Heart left ventricle (tissue), 16 donors: ENCODE measurements around the gene SLC6A13. TPM values are rescaled to one million over a fixed set of nuclear protein-coding genes. Genes with fewer than 3 reads are reported as not detected.

ENCODE experiments used
- ATAC-seq, 4 donors: fragments of 200-7000 bp; cut with Tn5 transposase; one replicate each; pipeline ENCODE4 v1.9.1; 2020 to 2022; ENCODE audit warnings: moderate library complexity in 4 of 4, mild to moderate bottlenecking in 3 of 4, moderate number of reproducible peaks in 1 of 4
- DNase-seq, 5 donors: peaks; one replicate each; pipeline ENCODE4 v3.0.0-alpha.2; 2020
- H3K27ac ChIP-seq, 12 donors: fragments of 200-600 bp; sonication (generic) in 4 of 12; one replicate each; pipeline versions ENCODE4 v1.5.0 to v1.8.0; 2016 to 2022; ENCODE audit warnings: mild to moderate bottlenecking in 2 of 12
- H3K27me3 ChIP-seq, 9 donors: fragments of 200-600 bp; sonication (generic) in 2 of 9; one replicate each; pipeline versions ENCODE4 v1.5.1 to v1.8.0; 2016 to 2022; ENCODE audit warnings: mild to moderate bottlenecking in 3 of 9
- H3K36me3 ChIP-seq, 9 donors: fragments of 200-600 bp; sonication (generic) in 2 of 9; one replicate each; pipeline versions ENCODE4 v1.5.0 to v1.8.0; 2018 to 2022; ENCODE audit warnings: mild to moderate bottlenecking in 2 of 9
- H3K4me1 ChIP-seq, 12 donors: fragments of 200-600 bp; sonication (generic) in 4 of 12; one replicate each; pipeline versions ENCODE4 v1.5.0 to v1.8.0; 2016 to 2022; ENCODE audit warnings: mild to moderate bottlenecking in 3 of 12
- H3K4me3 ChIP-seq, 12 donors: fragments of 200-600 bp; sonication (generic) in 4 of 12; one replicate each; pipeline versions ENCODE4 v1.5.0 to v1.8.0; 2017 to 2022; ENCODE audit warnings: mild to moderate bottlenecking in 9 of 12, moderate library complexity in 4 of 12
- H3K9me3 ChIP-seq, 12 donors: fragments of 200-600 bp; sonication (generic) in 4 of 12; one replicate each; pipeline versions ENCODE4 v1.5.0 to v1.8.0; 2016 to 2022; ENCODE audit warnings: mild to moderate bottlenecking in 1 of 12
- CTCF ChIP-seq, 12 donors: fragments of 200-600 bp; sonication (generic) in 4 of 12; IDR thresholded peaks; one replicate each; pipeline versions ENCODE4 v1.5.0 to v1.8.0; 2018 to 2022; ENCODE audit warnings: antibody characterized with exemption in 12 of 12, mild to moderate bottlenecking in 5 of 12
- POLR2A ChIP-seq, 2 donors: fragments of 450-650 bp; IDR thresholded peaks; one replicate each; pipeline ENCODE4 v1.6.1; 2017; ENCODE audit warnings: antibody characterized with exemption in 2 of 2, mild to moderate bottlenecking in 2 of 2, moderate library complexity in 2 of 2
- WGBS, 4 donors: extraction: QIAGEN DNeasy Blood & Tissue Kit in 2 of 4; methylation state at CpG; one replicate each; pipeline versions ENCODE4 v1.1.5 to v1.1.7; 2013 to 2018; 5-methylcytosine and 5-hydroxymethylcytosine counted together
- intact Hi-C, 10 donors: fragments of 100-400 bp; cut with DNase I; formaldehyde crosslinking; loops; one replicate each; pipeline versions ENCODE4 v1.11.1 to v1.14.2; 2022
- polyA plus RNA-seq, 2 donors: library from polyadenylated mRNA; stranded (reverse); fragments of 200-250 nt; gene quantifications; one replicate each; pipeline ENCODE4 v1.2.3, GENCODE V29; 2013
- total RNA-seq, 9 donors: library from RNA; depleted of rRNA in 2 of 9; stranded (reverse); fragments of >200 nt in 2 of 9; fragmentation: NEBNext Ultra II Directional in 3 of 9; extraction: Animal tissue kit (Norgen Biotek cat#: 25700) in 3 of 9; gene quantifications; one replicate each; pipeline versions ENCODE4 v1.1.0 to v1.2.4, GENCODE V29; 2016 to 2023
- donor health status: ischemic (EF 13 %, LVEDD 7.1; RV severe dilation, severe dysfunction).
- donor health status: healthy with polysubstance abuse.
- donor health status: DM: no; HTN: yes; CAD: no.
- donor health status: DM: no; HTN: no; CAD: no.
- donor health status: ischemic (EF 25% LVEDD 6.9; RV normal size, moderate dysfunction).
- donor health status: ischemic (EF 25% LVEDD 5.7; RV mildly dilated, moderate dysfunction).
- donor health status: healthy.
- donor health status: DM: yes; HTN: yes; CAD: no.
- donor health status: ischemic (EF 35%, LVEDD 5.7; RV mildly dilated, moderate dysfunction).
- donor health status: nonischemic (EF 11% LVEDD 7.7; RV severe dilation, severe dysfunction).
- donor health status: DM: yes; HTN: yes; CAD: no.
- donor health status: PGD.
- donor health status: ischemic (EF 29% LVEDD 5.4; RV normal size, mild dysfunction).
- donor health status: nonischemic (EF 23%, LVEDD 6.1; RV moderate dilation, normal function).

Gene SLC6A13
- total and polyA plus RNA-seq, 11 donors, result 0.79 to 4.6 (median 2.6) TPM

- no peak for TF ChIP-seq CTCF (IDR thresholded peaks at IDR 0.05)
- TF ChIP-seq POLR2A (IDR thresholded peaks at IDR 0.05), result no peak
- WGBS, 4 donors, result 34 to 54% (median 41%) methylated on average over 3 of the region's 3 CpGs
- Histone ChIP-seq H3K9me3 (no peaks in the 10 kb centered on the region), H3K4me3 (no peak overlapping the region), H3K4me1 (peaks cover 0 to 36% (median 2%) of the 10 kb centered on the region in 12 donors), H3K27me3 (no peaks in the 10 kb centered on the region), H3K27ac (no peak overlapping the region), H3K36me3 (no peaks in the 10 kb centered on the region)
- peak in 2 of 4 donors; percentile 5 to 40 for ATAC-seq
- intact Hi-C loops, result no loop called here
- no peak for DNase-seq
Observed at GRCh38 chr12:269191-269590, 6.6 kb upstream of the SLC6A13 start.

GRCh38 chr12:268483-268840, 5.8 kb upstream of the SLC6A13 start:
- H3K27me3 ChIP-seq, result no peaks in the 10 kb centered on the region
- DNase-seq (no peak), ATAC-seq (no peak)
- no peak for TF ChIP-seq CTCF (IDR thresholded peaks at IDR 0.05)
- TF ChIP-seq POLR2A (IDR thresholded peaks at IDR 0.05), result no peak
- H3K36me3 ChIP-seq, result no peaks in the 10 kb centered on the region
- intact Hi-C loops, result no loop called here
- H3K4me1 ChIP-seq, result peaks cover 0 to 36% (median 2%) of the 10 kb centered on the region in 12 donors
- H3K9me3 ChIP-seq, result no peaks in the 10 kb centered on the region
- H3K4me3 ChIP-seq, result no peak overlapping the region
- 45 to 55% (median 48%) methylated on average over 7 of the region's 7 CpGs for WGBS, 4 donors
- H3K27ac ChIP-seq, result no peak overlapping the region

- ATAC-seq, result peak in 2 of 4 donors; percentile 29 to 43
- Histone ChIP-seq H3K27ac (no peak overlapping the region), H3K36me3 (no peaks in the 10 kb centered on the region), H3K4me1 (peaks cover 0 to 30% (median 2%) of the 10 kb centered on the region in 12 donors), H3K27me3 (no peaks in the 10 kb centered on the region), H3K4me3 (no peak overlapping the region), H3K9me3 (no peaks in the 10 kb centered on the region)
- WGBS, 4 donors, result 44 to 48% (median 46%) methylated on average over 14 of the region's 14 CpGs
- no peak for DNase-seq
- intact Hi-C loops, result no loop called here
- TF ChIP-seq POLR2A (IDR thresholded peaks at IDR 0.05) (no peak), CTCF (IDR thresholded peaks at IDR 0.05) (no peak)
Observed at GRCh38 chr12:267581-268482, 5.2 kb upstream of the SLC6A13 start.

- TF ChIP-seq POLR2A (IDR thresholded peaks at IDR 0.05) (no peak), CTCF (IDR thresholded peaks at IDR 0.05) (no peak)
- H3K4me1 ChIP-seq, result peaks cover 0 to 24% (median 0%) of the 10 kb centered on the region in 12 donors
- H3K9me3 ChIP-seq, result no peaks in the 10 kb centered on the region
- no peak overlapping the region for H3K4me3 ChIP-seq
- peaks cover 0 to 4% (median 0%) of the 10 kb centered on the region in 9 donors for H3K27me3 ChIP-seq
- no peaks in the 10 kb centered on the region for H3K36me3 ChIP-seq
- intact Hi-C loops, result no loop called here
- ATAC-seq (no peak), DNase-seq (no peak)
- no peak overlapping the region for H3K27ac ChIP-seq
- 34 to 51% (median 40%) methylated on average over 3 of the region's 3 CpGs for WGBS, 4 donors
Observed at GRCh38 chr12:265096-265495, 2.5 kb upstream of the SLC6A13 start.
